ENCODE results near the gene CLDN9. TPM values are rescaled to one million over a fixed set of nuclear protein-coding genes. Genes with fewer than 3 reads are reported as not detected.
"Not testable (repeated sequence)": the region's sequence is repeated elsewhere in the genome, so short reads cannot be mapped to it uniquely, and the experiment has no call there.

CLDN9 gene
- total and polyA plus RNA-seq, 2 experiments from 2014 or later = 0.09 TPM; not detected in 1

DNA sequence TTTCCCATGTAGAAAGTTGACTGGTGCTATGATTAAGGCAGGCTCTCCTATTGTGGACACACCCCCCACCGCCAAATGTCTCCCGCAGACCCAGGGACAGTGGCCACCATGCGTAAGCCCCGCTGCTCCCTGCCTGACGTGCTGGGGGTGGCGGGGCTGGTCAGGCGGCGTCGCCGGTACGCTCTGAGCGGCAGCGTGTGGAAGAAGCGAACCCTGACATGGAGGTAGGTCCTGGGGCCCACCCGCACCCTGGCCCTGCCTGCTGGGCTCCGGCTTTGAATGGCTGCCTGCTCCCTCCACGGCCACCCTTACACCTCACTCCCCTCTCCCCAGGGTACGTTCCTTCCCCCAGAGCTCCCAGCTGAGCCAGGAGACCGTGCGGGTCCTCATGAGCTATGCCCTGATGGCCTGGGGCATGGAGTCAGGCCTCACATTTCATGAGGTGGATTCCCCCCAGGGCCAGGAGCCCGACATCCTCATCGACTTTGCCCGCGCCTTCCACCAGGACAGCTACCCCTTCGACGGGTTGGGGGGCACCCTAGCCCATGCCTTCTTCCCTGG is 37.3 kb downstream of the CLDN9 start:
- WGBS, 2 experiments (ENCODE audit: low coverage in 1 of 2, low lambda C conversion rate in 2 of 2, missing lambda C conversion rate in 2 of 2) = 79 to 80% methylated on average over 16 to 26 of the region's 26 CpGs

DNA sequence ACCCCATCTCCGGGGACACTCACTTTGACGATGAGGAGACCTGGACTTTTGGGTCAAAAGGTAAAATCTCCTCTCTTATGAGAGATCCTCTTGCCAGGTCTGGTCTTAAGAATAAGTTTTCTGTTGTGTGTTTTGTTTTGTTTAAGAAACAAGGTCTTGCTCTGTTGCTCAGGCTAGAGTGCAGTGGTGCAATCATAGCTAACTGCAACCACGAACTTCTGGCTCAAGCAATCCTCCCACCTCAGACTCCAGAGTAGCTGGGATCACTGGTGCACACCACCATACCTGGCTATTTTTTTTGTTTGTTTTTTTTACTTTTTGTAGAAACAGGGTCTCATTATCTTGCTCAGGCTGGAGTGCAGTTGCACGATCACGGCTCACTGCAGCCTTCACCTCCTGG is 37.8 kb downstream of the CLDN9 start:
- WGBS, 2 experiments (ENCODE audit: low coverage in 1 of 2, low lambda C conversion rate in 2 of 2, missing lambda C conversion rate in 2 of 2) = 73 to 75% methylated on average over 5 of the region's 5 CpGs

More for the DNA sequence above, 37.3 kb downstream of the CLDN9 start:
- no peaks in the 10 kb centered on the region for H3K4me1 ChIP-seq (ENCODE audit: insufficient read depth)
- H3F3A ChIP-seq (ENCODE audit: insufficient read depth) = no peaks in the 10 kb centered on the region
- no peaks in the 10 kb centered on the region for H3K9me3 ChIP-seq (ENCODE audit: low read depth)
- H3K27ac ChIP-seq = no peak overlapping the region
- H3K4me2 ChIP-seq (ENCODE audit: unreplicated experiment) = no peak overlapping the region
- no peak for DNase-seq
- H2AFZ ChIP-seq = no peak overlapping the region
- H4K20me1 ChIP-seq (ENCODE audit: insufficient read depth) = no peaks in the 10 kb centered on the region
- no peak overlapping the region for H3K4me3 ChIP-seq
- in situ Hi-C loops (cut with MboI) = no loop called here
- no peaks in the 10 kb centered on the region for H3K9me2 ChIP-seq (ENCODE audit: insufficient read depth)
- TF ChIP-seq EZH2phosphoT487 (IDR thresholded peaks at IDR 0.05; ENCODE audit: insufficient read depth, low read depth) = no peak
- no peak for TF ChIP-seq EZH2 (IDR thresholded peaks at IDR 0.05; ENCODE audit: insufficient read depth, poor library complexity, severe bottlenecking)
- H3K36me3 ChIP-seq (ENCODE audit: low read depth) = no peaks in the 10 kb centered on the region
- no peaks in the 10 kb centered on the region for H3K79me2 ChIP-seq (ENCODE audit: insufficient read depth)
- peaks cover 32% of the 10 kb centered on the region for H3K27me3 ChIP-seq (replicated peaks; ENCODE audit: insufficient read depth)
- no peak overlapping the region for H3K9ac ChIP-seq

DNA sequence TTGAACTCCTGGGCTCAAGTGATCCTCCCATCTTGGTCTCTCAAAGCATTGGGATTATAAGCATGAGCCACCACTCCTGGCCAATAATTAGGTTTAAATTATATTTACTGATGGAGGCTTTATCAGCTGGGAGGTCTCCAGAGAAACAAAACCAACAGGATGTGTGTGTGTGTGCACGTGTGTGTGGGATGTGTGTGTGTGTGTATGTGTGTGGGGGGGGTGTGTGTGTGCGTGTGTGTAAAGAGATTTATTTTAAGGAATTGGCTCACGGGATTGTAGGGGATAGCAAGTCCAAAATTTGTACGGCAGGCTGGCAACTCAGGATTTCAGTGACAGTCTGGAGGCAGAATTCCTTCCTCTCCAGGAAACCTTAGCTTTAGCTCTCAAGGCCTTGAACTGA is 38.3 kb downstream of the CLDN9 start:
- H3K4me1 ChIP-seq (ENCODE audit: insufficient read depth) = no peaks in the 10 kb centered on the region
- no peak for DNase-seq
- H3K4me3 ChIP-seq = no peak overlapping the region
- no peaks in the 10 kb centered on the region for H4K20me1 ChIP-seq (ENCODE audit: insufficient read depth)
- in situ Hi-C loops (cut with MboI) = no loop called here
- H3K27ac ChIP-seq = no peak overlapping the region
- H2AFZ ChIP-seq = no peak overlapping the region
- H3K27me3 ChIP-seq (replicated peaks; ENCODE audit: insufficient read depth) = peaks cover 25% of the 10 kb centered on the region
- no peaks in the 10 kb centered on the region for H3K79me2 ChIP-seq (ENCODE audit: insufficient read depth)
- no peak for TF ChIP-seq EZH2 (IDR thresholded peaks at IDR 0.05; ENCODE audit: insufficient read depth, poor library complexity, severe bottlenecking)
- H3F3A ChIP-seq (ENCODE audit: insufficient read depth) = no peaks in the 10 kb centered on the region
- no peak overlapping the region for H3K9ac ChIP-seq
- no peaks in the 10 kb centered on the region for H3K9me3 ChIP-seq (ENCODE audit: low read depth)
- H3K9me2 ChIP-seq (ENCODE audit: insufficient read depth) = no peaks in the 10 kb centered on the region
- WGBS, 2 experiments (ENCODE audit: low coverage in 1 of 2, low lambda C conversion rate in 2 of 2, missing lambda C conversion rate in 2 of 2) = 53 to 56% methylated on average over 4 of the region's 4 CpGs
- H3K36me3 ChIP-seq (ENCODE audit: low read depth) = no peaks in the 10 kb centered on the region
- H3K4me2 ChIP-seq (ENCODE audit: unreplicated experiment) = no peak overlapping the region

More for the DNA sequence above, 37.8 kb downstream of the CLDN9 start:
- DNase-seq = no peak
- no peaks in the 10 kb centered on the region for H3K4me1 ChIP-seq (ENCODE audit: insufficient read depth)
- no peaks in the 10 kb centered on the region for H4K20me1 ChIP-seq (ENCODE audit: insufficient read depth)
- H3K4me2 ChIP-seq (ENCODE audit: unreplicated experiment) = no peak overlapping the region
- in situ Hi-C loops (cut with MboI) = no loop called here
- H3K9me2 ChIP-seq (ENCODE audit: insufficient read depth) = no peaks in the 10 kb centered on the region
- H3K9me3 ChIP-seq (ENCODE audit: low read depth) = no peaks in the 10 kb centered on the region
- H3K79me2 ChIP-seq (ENCODE audit: insufficient read depth) = no peaks in the 10 kb centered on the region
- H3F3A ChIP-seq (ENCODE audit: insufficient read depth) = no peaks in the 10 kb centered on the region
- H3K27ac ChIP-seq = no peak overlapping the region
- no peak overlapping the region for H2AFZ ChIP-seq
- no peak overlapping the region for H3K9ac ChIP-seq
- H3K27me3 ChIP-seq (replicated peaks; ENCODE audit: insufficient read depth) = peaks cover 29% of the 10 kb centered on the region
- TF ChIP-seq EZH2 (IDR thresholded peaks at IDR 0.05; ENCODE audit: insufficient read depth, poor library complexity, severe bottlenecking) (no peak), EZH2phosphoT487 (IDR thresholded peaks at IDR 0.05; ENCODE audit: insufficient read depth, low read depth) (no peak)
- no peaks in the 10 kb centered on the region for H3K36me3 ChIP-seq (ENCODE audit: low read depth)
- H3K4me3 ChIP-seq = no peak overlapping the region

GRCh38 chr16:3051494-3051893 is 38.8 kb downstream of the CLDN9 start:
- no peaks in the 10 kb centered on the region for H3K9me3 ChIP-seq (ENCODE audit: low read depth)
- H3K4me1 ChIP-seq (ENCODE audit: insufficient read depth) = no peaks in the 10 kb centered on the region
- H2AFZ ChIP-seq = no peak overlapping the region
- H3K4me2 ChIP-seq (ENCODE audit: unreplicated experiment) = no peak overlapping the region
- no peak for DNase-seq
- no peaks in the 10 kb centered on the region for H3F3A ChIP-seq (ENCODE audit: insufficient read depth)
- H3K36me3 ChIP-seq (ENCODE audit: low read depth) = no peaks in the 10 kb centered on the region
- no peaks in the 10 kb centered on the region for H3K79me2 ChIP-seq (ENCODE audit: insufficient read depth)
- H3K9ac ChIP-seq = no peak overlapping the region
- TF ChIP-seq EZH2 (IDR thresholded peaks at IDR 0.05; ENCODE audit: insufficient read depth, poor library complexity, severe bottlenecking) = no peak
- no peak for TF ChIP-seq EZH2phosphoT487 (IDR thresholded peaks at IDR 0.05; ENCODE audit: insufficient read depth, low read depth)
- no peaks in the 10 kb centered on the region for H4K20me1 ChIP-seq (ENCODE audit: insufficient read depth)
- H3K27ac ChIP-seq = no peak overlapping the region
- 65 to 73% methylated on average over 9 of the region's 9 CpGs for WGBS, 2 experiments (ENCODE audit: low coverage in 1 of 2, low lambda C conversion rate in 2 of 2, missing lambda C conversion rate in 2 of 2)
- H3K9me2 ChIP-seq (ENCODE audit: insufficient read depth) = no peaks in the 10 kb centered on the region
- no peak overlapping the region for H3K4me3 ChIP-seq
- in situ Hi-C loops (cut with MboI) = no loop called here
- H3K27me3 ChIP-seq (replicated peaks; ENCODE audit: insufficient read depth) = peaks cover 22% of the 10 kb centered on the region

DNA sequence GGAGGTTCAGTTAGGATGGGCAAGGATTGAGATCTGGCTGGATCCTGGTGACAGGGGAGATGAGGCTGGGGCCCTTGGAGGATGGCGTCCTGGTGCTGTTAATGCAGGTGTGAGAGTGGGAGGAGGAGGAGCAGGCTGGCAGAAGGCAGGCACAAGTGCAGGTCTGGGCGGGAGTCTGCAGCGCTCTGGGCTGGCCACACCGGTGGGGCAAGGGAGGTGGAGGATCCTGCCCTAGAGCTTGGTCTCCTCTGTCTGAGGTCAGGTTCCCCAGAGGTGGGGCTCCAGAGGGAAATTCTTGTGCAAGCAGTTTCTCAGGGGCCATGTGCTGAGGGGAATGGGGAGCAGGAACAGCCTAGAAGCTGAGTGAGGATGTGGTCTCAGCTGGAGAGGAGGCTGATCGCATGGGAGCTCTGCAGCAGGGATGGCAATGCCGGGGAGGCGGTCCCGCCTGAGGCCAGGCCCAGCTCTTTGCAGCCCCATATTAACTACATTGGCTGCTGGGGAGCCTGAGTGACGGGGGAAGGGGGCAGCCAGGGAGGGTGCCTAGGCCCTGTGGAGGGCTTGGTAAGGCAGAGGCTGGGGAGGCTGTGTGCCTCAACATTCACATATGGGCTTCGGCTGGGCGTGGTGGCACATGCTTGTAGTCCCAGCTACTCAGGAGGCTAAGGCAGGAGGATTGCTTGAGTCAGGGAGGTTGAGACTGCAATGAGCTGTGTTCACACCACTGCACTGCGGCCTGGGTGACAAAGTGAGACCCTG is 40.0 kb downstream of the CLDN9 start:
- H3K9ac ChIP-seq; H3F3A ChIP-seq (ENCODE audit: insufficient read depth); H3K4me1 ChIP-seq (ENCODE audit: insufficient read depth); H3K27me3 ChIP-seq (replicated peaks; ENCODE audit: insufficient read depth); H3K27ac ChIP-seq; H3K4me3 ChIP-seq; H4K20me1 ChIP-seq (ENCODE audit: insufficient read depth); in situ Hi-C loops (cut with MboI); DNase-seq; H2AFZ ChIP-seq; H3K36me3 ChIP-seq (ENCODE audit: low read depth); H3K9me3 ChIP-seq (ENCODE audit: low read depth); H3K4me2 ChIP-seq (ENCODE audit: unreplicated experiment); H3K79me2 ChIP-seq (ENCODE audit: insufficient read depth); H3K9me2 ChIP-seq (ENCODE audit: insufficient read depth): not testable (repeated sequence)
- 67 to 76% methylated on average over 11 to 12 of the region's 12 CpGs for WGBS, 2 experiments (ENCODE audit: low coverage in 1 of 2, low lambda C conversion rate in 2 of 2, missing lambda C conversion rate in 2 of 2)

GRCh38 chr16:3053330-3053710 is 40.6 kb downstream of the CLDN9 start:
- 83 to 86% methylated on average over 12 of the region's 13 CpGs for WGBS, 2 experiments (ENCODE audit: low coverage in 1 of 2, low lambda C conversion rate in 2 of 2, missing lambda C conversion rate in 2 of 2)
- H3K4me3 ChIP-seq = not testable (repeated sequence)

More at GRCh38 chr16:3053330-3053710, 40.6 kb downstream of the CLDN9 start:
- H3K9me2 ChIP-seq (ENCODE audit: insufficient read depth); H4K20me1 ChIP-seq (ENCODE audit: insufficient read depth); H3K79me2 ChIP-seq (ENCODE audit: insufficient read depth); H3K27me3 ChIP-seq (replicated peaks; ENCODE audit: insufficient read depth); DNase-seq; H3K9ac ChIP-seq; H3K36me3 ChIP-seq (ENCODE audit: low read depth); in situ Hi-C loops (cut with MboI); H3F3A ChIP-seq (ENCODE audit: insufficient read depth); H2AFZ ChIP-seq; H3K27ac ChIP-seq; H3K9me3 ChIP-seq (ENCODE audit: low read depth); H3K4me1 ChIP-seq (ENCODE audit: insufficient read depth); H3K4me2 ChIP-seq (ENCODE audit: unreplicated experiment): not testable (repeated sequence)

Measured in GM23248 (cell line).